GM12892 (cell line): ENCODE results near the gene IGSF22.

Experiments used
- POLR2A ChIP-seq: IDR thresholded peaks from 2 replicates; pipeline ENCODE4 v1.6.1; 2011; ENCODE audit warnings: low read depth, low read length, control low read depth
- POLR2AphosphoS5 ChIP-seq: IDR thresholded peaks from 2 replicates; pipeline ENCODE4 v1.6.1; 2011; ENCODE audit warnings: low read depth, low read length, control low read depth
- TAF1 ChIP-seq: IDR thresholded peaks from 2 replicates; pipeline ENCODE4 v1.6.1; 2011; ENCODE audit warnings: low read depth, mild to moderate bottlenecking, control low read depth, low read length, borderline replicate concordance

DNA sequence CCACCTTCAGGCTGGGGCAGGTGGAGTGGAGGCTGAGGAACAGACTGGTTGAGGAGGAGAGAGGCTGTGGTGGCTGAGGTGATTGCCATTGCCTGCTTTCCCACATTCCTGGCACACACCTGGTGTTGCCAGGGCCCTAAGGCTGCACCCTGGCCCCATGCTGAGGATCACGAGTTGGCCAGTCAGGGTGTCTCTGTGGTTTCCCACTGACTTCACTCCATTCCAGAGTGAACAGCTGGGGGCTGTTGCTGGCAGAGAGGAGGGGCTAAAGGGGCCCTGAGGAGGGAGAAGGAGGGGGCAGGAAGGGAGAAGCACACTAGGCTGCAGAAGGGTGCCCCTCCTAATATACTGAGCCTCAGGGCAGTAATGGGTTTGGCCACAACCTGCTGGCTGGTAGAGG is 25.6 kb downstream of the IGSF22 start:
- TF ChIP-seq POLR2A = no peak
- TF ChIP-seq TAF1 = no peak
- TF ChIP-seq POLR2AphosphoS5 = no peak
